GM20000 (cell line): ENCODE results near the gene ATG16L2.

Source experiments
- DNase-seq: peaks from one replicate; pipeline ENCODE4 v3.0.0; 2012; ENCODE audit warnings: low spot score
- CTCF ChIP-seq: IDR thresholded peaks from 2 replicates; pipeline ENCODE4 v1.5.1; 2012; ENCODE audit warnings: mild to moderate bottlenecking, control low read depth; ENCODE audit errors: extremely low read depth, missing control alignments

ATG16L2 gene

GRCh38 chr11:72872012-72872411 lies 57.8 kb downstream of the ATG16L2 start:
- no peak for TF ChIP-seq CTCF
- no peak for DNase-seq

DNA sequence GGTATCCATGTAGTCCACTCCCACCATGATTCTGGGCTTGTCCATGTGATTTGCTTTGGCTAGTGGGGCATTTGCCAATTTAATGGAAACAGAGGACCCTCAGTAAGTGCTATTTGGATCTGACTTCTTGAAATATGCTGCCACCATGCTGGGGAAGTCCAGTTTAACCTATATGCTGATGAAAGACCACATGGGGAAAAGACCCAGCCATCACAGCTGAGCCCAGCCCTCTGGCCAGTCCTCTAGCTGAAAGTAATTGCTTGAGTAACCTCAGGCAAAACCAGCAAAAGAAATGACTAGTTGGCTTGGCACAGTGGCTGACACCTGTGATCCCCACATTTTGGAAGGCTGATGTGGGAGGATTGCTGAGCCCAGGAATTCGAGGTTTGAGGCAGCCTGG lies 61.5 kb downstream of the ATG16L2 start:
- no peak for DNase-seq
- no peak for TF ChIP-seq CTCF

DNA sequence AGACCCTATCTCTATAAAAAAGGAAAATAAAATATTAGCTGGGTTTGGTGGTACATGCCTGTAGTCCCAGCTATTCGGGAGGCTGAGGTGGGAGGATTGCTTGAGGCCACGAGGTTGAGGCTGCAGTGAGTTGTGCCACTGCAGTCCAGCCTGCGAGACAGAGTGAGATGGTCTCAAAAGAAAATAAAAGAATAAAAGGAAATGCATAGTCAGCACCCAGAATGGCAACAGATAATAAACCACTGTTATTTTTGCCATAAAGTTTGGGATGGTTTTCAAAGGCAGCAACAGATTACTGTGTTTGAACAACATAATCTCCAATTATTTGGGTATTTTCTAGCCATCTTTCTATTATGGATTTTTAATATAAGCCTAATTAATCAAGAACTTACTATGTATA lies 61.9 kb downstream of the ATG16L2 start:
- TF ChIP-seq CTCF, result no peak
- DNase-seq, result no peak
